ENCODE measurements around the gene PSMB7. TPM values are rescaled to one million over a fixed set of nuclear protein-coding genes. Genes with fewer than 3 reads are reported as not detected.

The PSMB7 gene
- total and polyA plus RNA-seq, 12 donors = 148 to 308 (median 163) TPM

- no peaks in the 10 kb centered on the region for H3K27me3 ChIP-seq
- intact Hi-C loops (cut with DNase I) = loop anchor here in 2 of 10 donors (5.0 kb wide), 1 partner anchor 121 kb away; no protein-coding TSS in a partner anchor
- 78 to 83% methylated on average over 17 of the region's 17 CpGs for WGBS, 2 donors
- DNase-seq = no peak
- H3K9me3 ChIP-seq = peaks cover 0 to 4% (median 0%) of the 10 kb centered on the region in 11 donors
- ATAC-seq = no peak
- peaks cover 0 to 30% (median 14%) of the 10 kb centered on the region in 9 donors for H3K4me1 ChIP-seq
- H3K36me3 ChIP-seq = peaks cover 0 to 34% (median 28%) of the 10 kb centered on the region in 9 donors
- H3K27ac ChIP-seq = peak overlapping the region in 1 of 10 donors; percentile 37
- no peak for TF ChIP-seq CTCF (IDR thresholded peaks at IDR 0.05)
- H3K4me3 ChIP-seq = peak overlapping the region in 8 of 10 donors; percentile 77 to 99 (median 89)
Observed at GRCh38 chr9:124415852-124416484, 726 bp upstream of the PSMB7 start.

GRCh38 chr9:124414612-124415011 lies 630 bp downstream of the PSMB7 start:
- ATAC-seq = no peak

GRCh38 chr9:124412228-124412575 lies 3.0 kb downstream of the PSMB7 start:
- peaks cover 0 to 71% (median 46%) of the 10 kb centered on the region in 9 donors for H3K36me3 ChIP-seq

More at GRCh38 chr9:124414612-124415011, 630 bp downstream of the PSMB7 start:
- H3K4me1 ChIP-seq = peaks cover 0 to 30% (median 15%) of the 10 kb centered on the region in 9 donors
- no peaks in the 10 kb centered on the region for H3K27me3 ChIP-seq
- H3K4me3 ChIP-seq = peak overlapping the region; percentile 77 to 99 (median 88)
- DNase-seq = no peak
- peaks cover 0 to 4% (median 0%) of the 10 kb centered on the region in 11 donors for H3K9me3 ChIP-seq
- TF ChIP-seq CTCF (IDR thresholded peaks at IDR 0.05) = no peak
- 12 to 16% methylated on average over 13 of the region's 13 CpGs for WGBS, 2 donors
- peak overlapping the region in 8 of 10 donors; percentile 25 to 85 (median 58) for H3K27ac ChIP-seq
- peaks cover 0 to 47% (median 34%) of the 10 kb centered on the region in 9 donors for H3K36me3 ChIP-seq
- intact Hi-C loops (cut with DNase I) = loop anchor here in 2 of 10 donors (5.0 kb wide), 1 partner anchor 123 kb away; no protein-coding TSS in a partner anchor

More at GRCh38 chr9:124412228-124412575, 3.0 kb downstream of the PSMB7 start:
- ATAC-seq = no peak
- H3K27me3 ChIP-seq = no peaks in the 10 kb centered on the region
- no peak for DNase-seq
- intact Hi-C loops (cut with DNase I) = no loop called here
- WGBS, 2 donors = 88 to 96% methylated on average over 3 of the region's 3 CpGs
- peaks cover 0 to 4% (median 0%) of the 10 kb centered on the region in 11 donors for H3K9me3 ChIP-seq
- H3K27ac ChIP-seq = no peak overlapping the region
- peaks cover 0 to 30% (median 16%) of the 10 kb centered on the region in 9 donors for H3K4me1 ChIP-seq
- no peak overlapping the region for H3K4me3 ChIP-seq
- TF ChIP-seq CTCF (IDR thresholded peaks at IDR 0.05) = no peak
